Measurements from ENCODE around the gene PAGE2B.

DNA sequence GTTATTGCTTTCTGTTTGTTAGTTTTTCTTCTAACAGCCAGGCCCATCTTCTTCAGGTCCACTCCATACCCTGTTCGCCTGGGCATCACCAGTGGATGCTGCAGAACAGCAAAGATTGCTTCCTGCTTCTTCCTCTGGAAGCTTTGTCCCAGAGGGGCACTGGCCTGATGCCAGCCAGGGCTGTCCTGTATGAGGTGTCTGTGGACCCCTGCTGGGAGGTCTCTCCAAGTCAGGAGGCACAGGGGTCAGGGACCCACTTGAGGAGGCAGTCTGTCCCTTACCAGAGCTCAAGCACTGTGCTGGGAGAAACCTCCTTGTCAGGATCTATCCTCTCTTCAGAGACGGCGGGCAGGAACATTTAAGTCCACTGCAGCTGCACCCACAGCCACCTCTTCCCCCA, 2.5 kb upstream of the PAGE2B start:
- TF ChIP-seq, protein P1, sequence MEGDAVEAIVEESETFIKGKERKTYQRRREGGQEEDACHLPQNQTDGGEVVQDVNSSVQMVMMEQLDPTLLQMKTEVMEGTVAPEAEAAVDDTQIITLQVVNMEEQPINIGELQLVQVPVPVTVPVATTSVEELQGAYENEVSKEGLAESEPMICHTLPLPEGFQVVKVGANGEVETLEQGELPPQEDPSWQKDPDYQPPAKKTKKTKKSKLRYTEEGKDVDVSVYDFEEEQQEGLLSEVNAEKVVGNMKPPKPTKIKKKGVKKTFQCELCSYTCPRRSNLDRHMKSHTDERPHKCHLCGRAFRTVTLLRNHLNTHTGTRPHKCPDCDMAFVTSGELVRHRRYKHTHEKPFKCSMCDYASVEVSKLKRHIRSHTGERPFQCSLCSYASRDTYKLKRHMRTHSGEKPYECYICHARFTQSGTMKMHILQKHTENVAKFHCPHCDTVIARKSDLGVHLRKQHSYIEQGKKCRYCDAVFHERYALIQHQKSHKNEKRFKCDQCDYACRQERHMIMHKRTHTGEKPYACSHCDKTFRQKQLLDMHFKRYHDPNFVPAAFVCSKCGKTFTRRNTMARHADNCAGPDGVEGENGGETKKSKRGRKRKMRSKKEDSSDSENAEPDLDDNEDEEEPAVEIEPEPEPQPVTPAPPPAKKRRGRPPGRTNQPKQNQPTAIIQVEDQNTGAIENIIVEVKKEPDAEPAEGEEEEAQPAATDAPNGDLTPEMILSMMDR (IDR thresholded peaks at IDR 0.05), result no peak
- TF ChIP-seq POLR2A (IDR thresholded peaks at IDR 0.05), result no peak
